Measurements from ENCODE around the gene SLC10A7. TPM values are rescaled to one million over a fixed set of nuclear protein-coding genes. Genes with fewer than 3 reads are reported as not detected.

The SLC10A7 gene
- total RNA-seq, 1 experiment from 2014 or later = 15.9 TPM

DNA sequence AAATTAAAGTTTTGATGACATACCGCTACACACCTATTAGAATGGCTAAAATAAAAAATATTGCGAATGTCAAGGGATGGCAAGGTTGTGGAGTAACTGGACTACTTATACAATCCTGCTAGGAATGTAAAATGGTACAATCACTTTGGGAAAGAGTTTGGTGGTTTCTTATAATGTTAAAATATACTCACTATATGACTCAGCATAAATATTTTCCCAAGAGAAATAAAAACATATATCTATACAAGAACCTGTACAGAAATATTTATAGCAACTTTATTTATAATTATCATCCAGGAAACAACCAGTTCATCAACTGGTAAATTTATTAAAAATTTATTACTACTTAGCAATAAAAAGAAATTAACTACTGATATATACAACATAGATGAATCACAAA, 89.7 kb downstream of the SLC10A7 start:
- Mint-ChIP-seq H3K9me3 (ENCODE audit: low read depth, unreplicated experiment) (no peaks in the 10 kb centered on the region), H3K27ac (ENCODE audit: unreplicated experiment) (no peak overlapping the region), H3K36me3 (ENCODE audit: insufficient read depth, unreplicated experiment) (no peaks in the 10 kb centered on the region), H3K4me3 (ENCODE audit: low read depth, unreplicated experiment) (no peak overlapping the region), H3K4me1 (ENCODE audit: low read depth, unreplicated experiment) (no peaks in the 10 kb centered on the region), H3K27me3 (ENCODE audit: unreplicated experiment) (no peaks in the 10 kb centered on the region)
- TF ChIP-seq, protein P1, sequence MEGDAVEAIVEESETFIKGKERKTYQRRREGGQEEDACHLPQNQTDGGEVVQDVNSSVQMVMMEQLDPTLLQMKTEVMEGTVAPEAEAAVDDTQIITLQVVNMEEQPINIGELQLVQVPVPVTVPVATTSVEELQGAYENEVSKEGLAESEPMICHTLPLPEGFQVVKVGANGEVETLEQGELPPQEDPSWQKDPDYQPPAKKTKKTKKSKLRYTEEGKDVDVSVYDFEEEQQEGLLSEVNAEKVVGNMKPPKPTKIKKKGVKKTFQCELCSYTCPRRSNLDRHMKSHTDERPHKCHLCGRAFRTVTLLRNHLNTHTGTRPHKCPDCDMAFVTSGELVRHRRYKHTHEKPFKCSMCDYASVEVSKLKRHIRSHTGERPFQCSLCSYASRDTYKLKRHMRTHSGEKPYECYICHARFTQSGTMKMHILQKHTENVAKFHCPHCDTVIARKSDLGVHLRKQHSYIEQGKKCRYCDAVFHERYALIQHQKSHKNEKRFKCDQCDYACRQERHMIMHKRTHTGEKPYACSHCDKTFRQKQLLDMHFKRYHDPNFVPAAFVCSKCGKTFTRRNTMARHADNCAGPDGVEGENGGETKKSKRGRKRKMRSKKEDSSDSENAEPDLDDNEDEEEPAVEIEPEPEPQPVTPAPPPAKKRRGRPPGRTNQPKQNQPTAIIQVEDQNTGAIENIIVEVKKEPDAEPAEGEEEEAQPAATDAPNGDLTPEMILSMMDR (IDR thresholded peaks at IDR 0.05; ENCODE audit: unreplicated experiment) = no peak
- DNase-seq = no peak
- BruUV-seq (replicated peaks) = no TSS peak
- CTCF ChIA-PET = no interaction called here
- intact Hi-C loops (cut with micrococcal nuclease; ENCODE audit: unreplicated experiment) = no loop called here

DNA sequence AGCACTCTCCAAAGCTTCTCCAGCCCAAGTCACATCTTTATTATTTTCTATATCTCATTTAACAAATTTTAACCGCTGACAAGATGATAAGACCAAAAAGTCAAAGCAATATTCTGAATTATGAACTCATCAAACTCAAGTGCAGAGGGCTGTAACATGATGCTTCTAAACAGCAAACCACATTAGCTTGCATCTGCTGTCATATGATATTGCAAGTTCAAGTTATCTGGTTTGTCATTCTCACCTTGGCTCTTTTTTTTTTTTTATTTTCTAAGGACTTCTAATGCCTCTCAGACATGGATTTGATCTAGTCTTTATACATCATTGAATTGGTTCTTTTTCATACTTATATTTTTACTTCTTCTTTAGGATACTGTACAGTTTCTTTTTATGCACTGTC, 93.4 kb downstream of the SLC10A7 start:
- Mint-ChIP-seq H3K4me3 (ENCODE audit: low read depth, unreplicated experiment) (no peak overlapping the region), H3K27me3 (ENCODE audit: unreplicated experiment) (no peaks in the 10 kb centered on the region), H3K4me1 (ENCODE audit: low read depth, unreplicated experiment) (no peaks in the 10 kb centered on the region), H3K27ac (ENCODE audit: unreplicated experiment) (no peak overlapping the region), H3K9me3 (ENCODE audit: low read depth, unreplicated experiment) (no peaks in the 10 kb centered on the region), H3K36me3 (ENCODE audit: insufficient read depth, unreplicated experiment) (no peaks in the 10 kb centered on the region)
- no peak for DNase-seq
- intact Hi-C loops (cut with micrococcal nuclease; ENCODE audit: unreplicated experiment) = no loop called here
- BruUV-seq (replicated peaks) = no TSS peak
- CTCF ChIA-PET = no interaction called here
- TF ChIP-seq, protein P1 (IDR thresholded peaks at IDR 0.05; ENCODE audit: unreplicated experiment) = no peak

DNA sequence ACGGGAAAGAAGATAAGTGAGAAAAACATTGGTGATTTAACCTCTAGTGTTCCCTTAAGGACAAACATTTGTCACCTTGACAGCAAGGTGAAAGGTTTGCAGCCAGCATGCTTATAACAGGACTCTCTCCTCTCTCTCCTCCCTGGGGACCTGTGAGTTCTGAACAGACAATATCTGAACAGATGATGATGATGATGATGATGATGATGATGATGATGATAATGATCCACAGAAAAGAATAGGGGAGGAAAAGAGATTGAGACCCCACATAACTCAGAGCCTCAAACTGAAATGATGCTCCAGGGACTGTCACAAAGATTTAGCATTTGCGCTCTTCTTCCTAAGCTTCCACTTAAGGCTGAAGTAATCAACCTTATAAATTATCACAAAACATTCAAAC, 103.9 kb downstream of the SLC10A7 start:
- DNase-seq = no peak
- H3K4me3 Mint-ChIP-seq (ENCODE audit: low read depth, unreplicated experiment) = no peak overlapping the region
- no peaks in the 10 kb centered on the region for H3K9me3 Mint-ChIP-seq (ENCODE audit: low read depth, unreplicated experiment)
- TF ChIP-seq, protein P1 (IDR thresholded peaks at IDR 0.05; ENCODE audit: unreplicated experiment) = no peak
- intact Hi-C loops (cut with micrococcal nuclease; ENCODE audit: unreplicated experiment) = no loop called here
- no peaks in the 10 kb centered on the region for H3K4me1 Mint-ChIP-seq (ENCODE audit: low read depth, unreplicated experiment)
- no peak overlapping the region for H3K27ac Mint-ChIP-seq (ENCODE audit: unreplicated experiment)
- H3K27me3 Mint-ChIP-seq (ENCODE audit: unreplicated experiment) = no peaks in the 10 kb centered on the region
- CTCF ChIA-PET = no interaction called here
- no TSS peak for BruUV-seq (replicated peaks)
- no peaks in the 10 kb centered on the region for H3K36me3 Mint-ChIP-seq (ENCODE audit: insufficient read depth, unreplicated experiment)

DNA sequence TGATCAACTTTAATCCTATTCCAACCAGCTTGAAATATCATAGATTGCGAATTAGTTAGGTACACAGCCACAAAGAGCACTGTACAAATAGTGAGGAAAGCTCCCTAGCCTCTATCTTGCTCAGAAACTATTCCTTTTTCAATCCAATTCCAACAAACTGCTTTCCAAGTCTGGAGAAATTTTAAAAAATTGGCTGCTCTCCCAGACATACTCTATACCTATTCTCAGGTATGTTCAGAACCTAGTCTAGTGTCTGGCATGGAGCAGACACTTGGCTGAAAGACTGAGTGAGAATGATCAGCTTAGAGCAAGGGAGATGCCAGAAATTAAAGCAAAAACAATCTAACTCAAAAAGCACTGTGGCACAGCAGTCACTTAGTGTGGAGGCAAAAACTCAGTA, 105.9 kb downstream of the SLC10A7 start:
- Mint-ChIP-seq H3K27ac (ENCODE audit: unreplicated experiment) (no peak overlapping the region), H3K27me3 (ENCODE audit: unreplicated experiment) (no peaks in the 10 kb centered on the region)
- BruUV-seq (replicated peaks) = no TSS peak

More for the DNA sequence above, 105.9 kb downstream of the SLC10A7 start:
- intact Hi-C loops (cut with micrococcal nuclease; ENCODE audit: unreplicated experiment) = no loop called here
- Mint-ChIP-seq H3K9me3 (ENCODE audit: low read depth, unreplicated experiment) (no peaks in the 10 kb centered on the region), H3K36me3 (ENCODE audit: insufficient read depth, unreplicated experiment) (no peaks in the 10 kb centered on the region), H3K4me3 (ENCODE audit: low read depth, unreplicated experiment) (no peak overlapping the region), H3K4me1 (ENCODE audit: low read depth, unreplicated experiment) (no peaks in the 10 kb centered on the region)
- TF ChIP-seq, protein P1 (IDR thresholded peaks at IDR 0.05; ENCODE audit: unreplicated experiment) = no peak
- no peak for DNase-seq
- CTCF ChIA-PET = no interaction called here
